DMS79 (cell line): ENCODE measurements around the gene CDCA7L.

Source experiments
- DNase-seq: peaks from one replicate; lab custom pipeline; 2025; lab: John Stamatoyannopoulos, UW

The CDCA7L gene

GRCh38 chr7:21945454-21946221 lies at the start of gene CDCA7L:
CDCA7L (minus strand) TSS chr7:21945899; CDS start chr7:21945804, 95 bp downstream.
- DNase-seq, result peak; percentile 20

GRCh38 chr7:21986096-21986495 lies 40.4 kb upstream of the CDCA7L start:
- DNase-seq, result no peak

GRCh38 chr7:21984042-21984441 lies 38.3 kb upstream of the CDCA7L start:
- DNase-seq, result no peak

GRCh38 chr7:21983056-21983455 lies 37.4 kb upstream of the CDCA7L start:
- no peak for DNase-seq

- no peak for DNase-seq
These were observed 35.8 kb upstream of the CDCA7L start for GRCh38 chr7:21981524-21981923.

GRCh38 chr7:21980926-21981500 lies 35.3 kb upstream of the CDCA7L start:
- no peak for DNase-seq

- DNase-seq, result no peak
These were observed 26.7 kb upstream of the CDCA7L start for GRCh38 chr7:21972397-21972784.

- no peak for DNase-seq
These were observed 26.2 kb upstream of the CDCA7L start for GRCh38 chr7:21971780-21972396.

GRCh38 chr7:21969822-21970221 lies 24.1 kb upstream of the CDCA7L start:
- DNase-seq, result no peak

- no peak for DNase-seq
These were observed 21.9 kb upstream of the CDCA7L start for GRCh38 chr7:21967598-21968003.

GRCh38 chr7:21966271-21966670 lies 20.6 kb upstream of the CDCA7L start:
- no peak for DNase-seq

- DNase-seq, result no peak
These were observed 19.6 kb upstream of the CDCA7L start for GRCh38 chr7:21965291-21965690.

- no peak for DNase-seq
These were observed 17.0 kb upstream of the CDCA7L start for GRCh38 chr7:21962677-21963076.

GRCh38 chr7:21960922-21961321 lies 15.2 kb upstream of the CDCA7L start:
- no peak for DNase-seq

GRCh38 chr7:21959387-21959776 lies 13.7 kb upstream of the CDCA7L start:
- DNase-seq, result no peak

GRCh38 chr7:21953781-21954180 lies 8.1 kb upstream of the CDCA7L start:
- DNase-seq, result no peak

- DNase-seq, result no peak
These were observed 3.3 kb upstream of the CDCA7L start for GRCh38 chr7:21948887-21949540.

- DNase-seq, result no peak
These were observed 2.7 kb upstream of the CDCA7L start for GRCh38 chr7:21948364-21948763.

GRCh38 chr7:21947946-21948345 lies 2.2 kb upstream of the CDCA7L start:
- DNase-seq, result no peak

GRCh38 chr7:21947056-21947455 lies 1.4 kb upstream of the CDCA7L start:
- DNase-seq, result no peak

- no peak for DNase-seq
These were observed 567 bp upstream of the CDCA7L start for GRCh38 chr7:21946222-21946709.

GRCh38 chr7:21944616-21945453 lies 864 bp downstream of the CDCA7L start:
- peak; percentile 32 for DNase-seq
